Activated naive CD4-positive, alpha-beta T cell treated with anti-CD3 and anti-CD28 coated beads, Interleukin-2, amount 10 ng/mL, durations not matched to agents 7 days and 5 days (primary cell): ENCODE measurements around the gene RERE.
A peak's percentile ranks its signal among the peaks of the same experiment; 100 is the strongest.

Experiments used
- CTCF ChIA-PET: fragments of 350-600 bp; sonication (Branson Sonifier 250); formaldehyde crosslinking; loops from one replicate; lab custom pipeline; 2021; ENCODE audit warnings: antibody characterized with exemption; lab: Charles Lee
- DNase-seq: peaks from one replicate; pipeline ENCODE4 v3.0.0-alpha.2; 2020
- H3K27ac Mint-ChIP-seq: one replicate; pipeline ENCODE4 v1.8.0; 2021; ENCODE audit warnings: mild to moderate bottlenecking, moderate library complexity, mixed read lengths
- H3K27me3 Mint-ChIP-seq: one replicate; pipeline ENCODE4 v1.8.0; 2021; ENCODE audit warnings: mild to moderate bottlenecking, mixed read lengths
- H3K36me3 Mint-ChIP-seq: one replicate; pipeline ENCODE4 v1.8.0; 2021; ENCODE audit warnings: mixed read lengths
- H3K4me1 Mint-ChIP-seq: one replicate; pipeline ENCODE4 v1.8.0; 2021; ENCODE audit warnings: mixed read lengths
- H3K4me3 Mint-ChIP-seq: one replicate; pipeline ENCODE4 v1.8.0; 2021; ENCODE audit warnings: mild to moderate bottlenecking, moderate library complexity, mixed read lengths
- H3K9me3 Mint-ChIP-seq: one replicate; pipeline ENCODE4 v1.8.0; 2021; ENCODE audit warnings: mixed read lengths

RERE gene

GRCh38 chr1:8473121-8473875 is 344.1 kb downstream of the RERE start:
- Mint-ChIP-seq H3K4me3 (no peak overlapping the region), H3K36me3 (peaks cover 13% of the 10 kb centered on the region), H3K9me3 (no peaks in the 10 kb centered on the region), H3K4me1 (peaks cover 60% of the 10 kb centered on the region), H3K27ac (peak overlapping the region; percentile 78), H3K27me3 (no peaks in the 10 kb centered on the region)
- no peak for DNase-seq
- CTCF ChIA-PET: interaction anchor here (1.0 kb wide), 1 partner anchor 375 kb away, joined by 3 read pairs; no protein-coding TSS in a partner anchor

- Mint-ChIP-seq H3K4me3 (no peak overlapping the region), H3K36me3 (peaks cover 10% of the 10 kb centered on the region), H3K27me3 (no peaks in the 10 kb centered on the region), H3K27ac (peak overlapping the region; percentile 78), H3K4me1 (peaks cover 54% of the 10 kb centered on the region), H3K9me3 (no peaks in the 10 kb centered on the region)
- peak; percentile 73 for DNase-seq
- CTCF ChIA-PET: interaction anchor here (1.0 to 1.4 kb wide), 3 partner anchors 45 to 376 kb away, joined by 3 read pairs; no protein-coding TSS in a partner anchor
Observed at GRCh38 chr1:8472668-8473067, 344.8 kb downstream of the RERE start.

GRCh38 chr1:8471451-8471850 is 346.0 kb downstream of the RERE start:
- Mint-ChIP-seq H3K27ac (peak overlapping the region; percentile 33), H3K27me3 (no peaks in the 10 kb centered on the region), H3K9me3 (no peaks in the 10 kb centered on the region), H3K36me3 (peaks cover 12% of the 10 kb centered on the region), H3K4me3 (no peak overlapping the region), H3K4me1 (peaks cover 43% of the 10 kb centered on the region)
- DNase-seq: no peak
- CTCF ChIA-PET: interaction anchor here (1.4 kb wide), 1 partner anchor 44 kb away, joined by 3 read pairs; no protein-coding TSS in a partner anchor

- no peak for DNase-seq
- H3K4me1 Mint-ChIP-seq: peaks cover 32% of the 10 kb centered on the region
- H3K9me3 Mint-ChIP-seq: no peaks in the 10 kb centered on the region
- CTCF ChIA-PET: no interaction called here
- no peak overlapping the region for H3K27ac Mint-ChIP-seq
- peaks cover 16% of the 10 kb centered on the region for H3K36me3 Mint-ChIP-seq
- no peaks in the 10 kb centered on the region for H3K27me3 Mint-ChIP-seq
- no peak overlapping the region for H3K4me3 Mint-ChIP-seq
Observed at GRCh38 chr1:8468751-8469150, 348.7 kb downstream of the RERE start.

GRCh38 chr1:8467308-8467707 is 350.1 kb downstream of the RERE start:
- Mint-ChIP-seq H3K4me3 (no peak overlapping the region), H3K27ac (no peak overlapping the region), H3K4me1 (peaks cover 29% of the 10 kb centered on the region), H3K27me3 (no peaks in the 10 kb centered on the region), H3K9me3 (no peaks in the 10 kb centered on the region), H3K36me3 (peaks cover 23% of the 10 kb centered on the region)
- no peak for DNase-seq
- CTCF ChIA-PET: interaction anchor here (1.0 kb wide), 1 partner anchor 257 kb away, joined by 3 read pairs; no protein-coding TSS in a partner anchor

GRCh38 chr1:8465692-8466091 is 351.7 kb downstream of the RERE start:
- Mint-ChIP-seq H3K36me3 (peaks cover 32% of the 10 kb centered on the region), H3K27ac (no peak overlapping the region), H3K4me3 (no peak overlapping the region), H3K9me3 (no peaks in the 10 kb centered on the region), H3K27me3 (no peaks in the 10 kb centered on the region), H3K4me1 (peaks cover 28% of the 10 kb centered on the region)
- no peak for DNase-seq
- CTCF ChIA-PET: interaction anchor here (1.2 to 1.9 kb wide), 3 partner anchors 12 to 253 kb away, joined by 3 to 5 read pairs (median 4); no protein-coding TSS in a partner anchor

GRCh38 chr1:8465013-8465412 is 352.4 kb downstream of the RERE start:
- Mint-ChIP-seq H3K27ac (no peak overlapping the region), H3K27me3 (no peaks in the 10 kb centered on the region), H3K36me3 (peaks cover 34% of the 10 kb centered on the region), H3K4me1 (peaks cover 28% of the 10 kb centered on the region), H3K9me3 (no peaks in the 10 kb centered on the region), H3K4me3 (no peak overlapping the region)
- DNase-seq: no peak
- CTCF ChIA-PET: interaction anchor here (1.2 to 1.9 kb wide), 2 partner anchors 12 to 254 kb away, joined by 3 to 4 read pairs; no protein-coding TSS in a partner anchor

GRCh38 chr1:8464377-8464776 is 353.1 kb downstream of the RERE start:
- Mint-ChIP-seq H3K27ac (peak overlapping the region; percentile 6), H3K9me3 (no peaks in the 10 kb centered on the region), H3K4me1 (peaks cover 26% of the 10 kb centered on the region), H3K4me3 (no peak overlapping the region), H3K36me3 (peaks cover 37% of the 10 kb centered on the region), H3K27me3 (no peaks in the 10 kb centered on the region)
- CTCF ChIA-PET: interaction anchor here (1.9 to 2.7 kb wide), 2 partner anchors 34 to 254 kb away, joined by 4 to 8 read pairs; no protein-coding TSS in a partner anchor
- no peak for DNase-seq

- no peaks in the 10 kb centered on the region for H3K27me3 Mint-ChIP-seq
- H3K36me3 Mint-ChIP-seq: peaks cover 37% of the 10 kb centered on the region
- H3K4me1 Mint-ChIP-seq: peaks cover 27% of the 10 kb centered on the region
- H3K9me3 Mint-ChIP-seq: no peaks in the 10 kb centered on the region
- CTCF ChIA-PET: interaction anchor here (1.3 to 2.7 kb wide), 4 partner anchors 9 to 54 kb away, joined by 3 to 8 read pairs (median 6); no protein-coding TSS in a partner anchor
- DNase-seq: no peak
- peak overlapping the region; percentile 61 for H3K27ac Mint-ChIP-seq
- no peak overlapping the region for H3K4me3 Mint-ChIP-seq
Observed at GRCh38 chr1:8463144-8463927, 354.1 kb downstream of the RERE start.

GRCh38 chr1:8462371-8462892 is 355.0 kb downstream of the RERE start:
- Mint-ChIP-seq H3K27me3 (no peaks in the 10 kb centered on the region), H3K27ac (no peak overlapping the region), H3K4me3 (no peak overlapping the region), H3K4me1 (peaks cover 34% of the 10 kb centered on the region), H3K36me3 (peaks cover 37% of the 10 kb centered on the region), H3K9me3 (no peaks in the 10 kb centered on the region)
- CTCF ChIA-PET: interaction anchor here (1.3 to 2.7 kb wide), 4 partner anchors 8 to 53 kb away, joined by 3 to 8 read pairs (median 6); no protein-coding TSS in a partner anchor
- no peak for DNase-seq

GRCh38 chr1:8461351-8462110 is 355.9 kb downstream of the RERE start:
- CTCF ChIA-PET: interaction anchor here (1.9 to 2.7 kb wide), 2 partner anchors 12 to 31 kb away, joined by 8 read pairs; no protein-coding TSS in a partner anchor
- peak overlapping the region; percentile 21 for H3K27ac Mint-ChIP-seq
- H3K9me3 Mint-ChIP-seq: no peaks in the 10 kb centered on the region
- H3K4me3 Mint-ChIP-seq: no peak overlapping the region
- H3K36me3 Mint-ChIP-seq: peaks cover 42% of the 10 kb centered on the region
- H3K4me1 Mint-ChIP-seq: peaks cover 43% of the 10 kb centered on the region
- no peak for DNase-seq
- H3K27me3 Mint-ChIP-seq: no peaks in the 10 kb centered on the region

- CTCF ChIA-PET: no interaction called here
- Mint-ChIP-seq H3K27me3 (no peaks in the 10 kb centered on the region), H3K27ac (no peak overlapping the region), H3K36me3 (peaks cover 45% of the 10 kb centered on the region), H3K9me3 (no peaks in the 10 kb centered on the region), H3K4me3 (no peak overlapping the region), H3K4me1 (peaks cover 44% of the 10 kb centered on the region)
- no peak for DNase-seq
Observed at GRCh38 chr1:8460784-8461183, 356.7 kb downstream of the RERE start.

- CTCF ChIA-PET: interaction anchor here (1.1 kb wide), 1 partner anchor 24 kb away, joined by 3 read pairs; no protein-coding TSS in a partner anchor
- DNase-seq: no peak
- Mint-ChIP-seq H3K9me3 (no peaks in the 10 kb centered on the region), H3K4me1 (peaks cover 44% of the 10 kb centered on the region), H3K36me3 (peaks cover 41% of the 10 kb centered on the region), H3K4me3 (no peak overlapping the region), H3K27ac (no peak overlapping the region), H3K27me3 (no peaks in the 10 kb centered on the region)
Observed at GRCh38 chr1:8460132-8460544, 357.3 kb downstream of the RERE start.
